HL-60/S4 treated with phorbol 12-myristate 13-acetate at 8.2 ng/mL for 4 days and 3 days (cell line): ENCODE measurements around the gene TNIK.

Experiments used
- in situ Hi-C: fragments of 300-500 bp; cut with MboI; formaldehyde crosslinking; loops from 2 replicates; pipeline ENCODE4 v1.15.0; 2022; ENCODE audit warnings: low sequenced_read_pairs

Gene TNIK

DNA sequence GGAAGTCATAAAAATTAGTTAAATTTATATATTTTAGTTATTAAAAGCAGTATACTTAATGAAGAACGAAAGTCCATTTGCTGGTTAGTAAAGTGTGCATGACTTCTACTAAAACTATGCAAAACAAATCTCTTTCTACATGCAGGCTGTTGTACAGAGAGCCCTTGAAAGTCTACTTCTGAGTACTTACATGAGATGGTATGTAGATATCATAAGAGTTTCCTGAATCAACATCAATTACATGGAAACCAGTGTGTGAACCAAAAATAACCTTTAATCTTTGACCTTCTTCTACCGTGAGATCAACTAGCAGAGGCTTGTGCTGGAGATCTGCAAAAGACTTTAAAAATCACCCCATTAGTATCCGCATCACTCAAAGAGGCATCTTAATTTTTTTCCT lies 391.5 kb downstream of the TNIK start:
- in situ Hi-C loops = no loop called here

DNA sequence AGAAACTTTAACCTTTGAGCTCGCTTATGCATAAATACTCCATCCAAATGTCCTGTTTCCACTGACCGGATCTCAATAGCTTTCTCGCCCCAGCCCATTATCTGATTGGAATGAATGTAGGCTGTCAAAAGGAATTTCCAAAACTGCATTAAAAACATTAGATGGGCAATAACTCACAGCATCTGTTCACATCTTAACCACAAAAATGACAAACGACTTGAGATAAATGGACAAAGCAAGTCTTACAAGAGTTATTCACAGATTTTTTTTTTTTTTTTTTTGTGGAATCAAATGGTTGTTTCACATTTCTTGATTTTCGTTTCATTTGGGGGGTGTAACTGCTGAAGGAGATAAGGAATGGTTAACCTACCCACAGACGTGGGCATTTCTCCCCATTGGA lies 394.0 kb downstream of the TNIK start:
- in situ Hi-C loops = no loop called here

DNA sequence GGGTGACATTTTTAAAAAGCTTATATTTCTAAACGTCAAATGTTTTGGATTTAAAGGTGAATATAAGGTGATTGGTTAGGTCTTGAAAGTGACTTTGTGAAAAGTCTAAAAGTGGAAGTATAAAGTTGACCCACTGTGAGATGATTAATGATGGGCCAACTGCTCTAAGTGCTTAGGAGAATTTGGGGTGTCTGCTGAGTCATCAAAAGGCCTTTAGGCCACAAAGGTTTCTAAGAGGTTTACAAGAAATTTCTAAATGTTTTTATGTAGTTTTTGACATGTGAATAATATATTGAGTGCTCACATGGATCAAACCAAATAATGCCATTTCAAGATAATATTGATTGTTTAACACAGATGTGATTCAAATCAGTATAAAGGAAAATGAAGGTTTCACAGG lies 394.5 kb downstream of the TNIK start:
- in situ Hi-C loops = no loop called here

DNA sequence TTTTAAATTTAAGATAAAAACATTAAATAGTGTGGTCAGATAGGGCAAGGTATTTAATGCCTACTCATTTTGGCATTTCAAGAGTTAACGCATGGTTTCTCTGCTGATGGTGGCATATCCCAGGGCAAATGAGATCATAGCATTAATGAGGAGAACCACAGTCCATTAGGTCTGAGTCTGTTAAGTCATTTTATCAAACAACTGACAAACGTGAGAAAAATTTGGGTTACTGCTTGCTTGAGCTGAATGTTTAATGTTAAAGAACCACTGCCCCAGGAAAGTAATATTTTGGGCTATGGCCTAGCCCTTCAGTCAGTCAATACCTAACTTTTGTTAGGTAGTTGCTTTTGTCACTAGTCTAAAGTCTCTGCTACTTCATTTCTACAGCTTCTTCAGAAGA lies 395.7 kb downstream of the TNIK start:
- in situ Hi-C loops = no loop called here

DNA sequence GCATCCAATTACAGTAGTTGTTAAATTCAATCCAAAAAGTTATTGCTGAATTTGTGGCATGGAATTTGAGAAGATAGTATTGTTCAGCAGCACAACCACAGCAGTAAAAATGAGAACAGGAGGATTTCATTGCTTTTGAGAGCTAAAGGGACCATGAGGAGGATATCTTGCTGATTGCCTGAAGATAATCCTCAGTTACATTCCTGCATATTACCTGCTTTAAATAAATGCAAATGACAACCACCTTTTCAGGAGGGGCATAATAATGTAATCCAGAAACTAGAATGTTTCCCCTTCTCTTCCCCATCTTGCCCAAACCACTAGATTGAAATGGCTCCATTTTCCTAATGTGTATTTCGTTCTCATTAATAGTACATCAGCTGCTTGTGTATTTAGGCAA lies 398.5 kb downstream of the TNIK start:
- in situ Hi-C loops = no loop called here

DNA sequence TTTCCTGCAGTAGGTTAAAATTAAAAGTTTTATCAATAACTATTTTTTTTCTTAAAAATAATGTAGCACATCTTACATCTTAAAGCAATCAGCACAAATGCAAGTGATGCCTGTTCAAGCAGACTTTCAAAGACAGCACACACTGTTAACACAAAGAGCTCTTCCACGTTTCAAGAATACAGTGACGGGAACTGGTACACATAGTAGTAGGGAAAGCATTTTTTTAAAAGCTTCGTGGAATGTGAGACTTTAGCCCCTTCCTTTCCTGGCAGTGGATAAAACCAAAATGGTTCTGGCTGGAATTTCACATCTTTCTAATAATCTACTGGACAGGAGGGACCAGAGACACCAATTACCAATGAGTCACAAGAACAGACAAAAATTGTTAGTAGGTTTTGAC lies 400.2 kb downstream of the TNIK start:
- in situ Hi-C loops = no loop called here

DNA sequence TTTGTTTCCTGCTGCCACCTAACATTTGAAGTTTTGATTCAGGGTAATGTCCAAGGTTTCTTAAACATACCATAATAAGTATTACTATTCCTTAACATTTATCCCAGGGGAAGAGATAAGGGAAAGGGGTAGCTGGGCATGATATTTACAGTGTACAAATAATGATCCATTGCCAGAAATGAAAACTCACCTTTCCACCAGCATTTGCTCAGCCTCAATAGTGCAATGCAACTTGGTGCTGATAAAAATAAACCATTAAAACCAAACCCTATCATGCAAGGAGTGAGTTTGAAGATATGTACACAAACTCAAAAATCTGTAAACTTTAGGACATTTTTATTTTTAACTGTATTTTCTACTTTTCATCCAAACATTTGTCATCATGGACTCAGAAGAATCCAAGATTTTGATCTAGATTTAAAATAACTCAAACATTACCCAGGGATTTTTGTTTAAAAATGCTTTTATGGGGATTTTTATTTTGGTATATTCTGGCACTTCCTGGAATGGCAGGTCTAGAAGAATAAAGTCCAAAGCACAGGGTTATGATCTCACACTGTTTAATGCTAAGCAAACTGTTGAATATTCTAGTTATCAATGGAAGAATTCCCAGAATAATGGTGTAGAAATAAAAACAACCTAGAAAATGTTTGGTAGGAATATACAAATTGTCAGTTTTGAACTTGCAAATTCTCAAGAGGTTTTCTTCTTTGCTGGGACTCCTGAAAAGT lies 401.2 kb downstream of the TNIK start:
- in situ Hi-C loops = no loop called here

DNA sequence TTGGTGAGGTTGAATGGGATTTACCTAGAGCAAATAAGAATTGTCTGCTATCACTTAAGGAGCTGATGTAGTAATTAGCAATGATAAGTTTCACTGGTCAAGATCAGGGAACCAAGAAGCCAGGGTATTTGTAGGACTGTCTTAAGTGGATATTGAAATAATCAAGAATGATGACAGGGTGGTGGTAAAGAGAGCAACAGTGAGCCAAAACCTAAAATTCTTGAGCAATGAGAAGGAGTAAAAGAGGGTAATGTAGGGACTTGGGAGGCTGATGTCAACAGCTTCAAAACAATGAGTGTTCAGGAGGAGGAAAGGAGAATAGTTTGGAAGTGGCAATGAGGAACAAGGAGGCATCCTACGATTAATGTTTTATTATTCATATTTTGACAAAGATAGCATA lies 402.1 kb downstream of the TNIK start:
- in situ Hi-C loops = no loop called here

DNA sequence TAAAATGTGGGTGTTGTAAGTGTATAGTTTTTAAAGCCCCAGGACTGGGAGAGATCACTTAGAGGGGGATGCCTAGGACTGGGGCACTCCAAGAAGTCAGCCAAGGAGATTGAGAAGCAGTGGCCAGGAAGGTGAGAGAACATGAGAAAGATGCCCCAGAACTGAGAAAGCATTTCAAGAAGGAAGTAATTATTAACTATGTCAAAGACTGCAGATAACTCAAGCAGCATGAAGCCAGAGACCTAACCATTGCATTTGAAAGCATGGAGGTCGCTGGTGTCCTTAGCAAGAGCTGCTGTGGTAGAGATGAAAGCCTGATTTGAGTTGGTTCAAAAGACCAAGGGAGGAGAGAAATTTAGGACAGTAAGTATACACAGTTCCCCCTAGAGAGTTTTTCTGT lies 403.1 kb downstream of the TNIK start:
- in situ Hi-C loops = no loop called here

DNA sequence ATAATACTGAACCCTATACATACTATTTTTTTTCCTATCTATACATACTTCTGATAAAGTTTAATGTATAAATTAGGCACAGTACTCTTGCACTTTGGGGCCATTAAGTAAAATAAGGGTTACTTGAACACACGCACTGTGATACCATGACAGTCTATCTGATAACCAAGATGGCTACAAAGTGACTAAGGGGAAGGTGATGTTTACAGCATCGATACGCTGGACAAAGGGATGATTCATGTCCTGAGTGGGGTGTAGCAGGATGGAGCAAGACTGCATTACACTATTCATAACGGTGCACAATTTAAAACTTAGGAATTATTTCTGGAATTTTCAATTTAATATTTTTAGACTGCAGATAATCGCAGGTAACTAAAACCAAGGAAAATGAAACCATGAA lies 403.7 kb downstream of the TNIK start:
- in situ Hi-C loops = no loop called here

DNA sequence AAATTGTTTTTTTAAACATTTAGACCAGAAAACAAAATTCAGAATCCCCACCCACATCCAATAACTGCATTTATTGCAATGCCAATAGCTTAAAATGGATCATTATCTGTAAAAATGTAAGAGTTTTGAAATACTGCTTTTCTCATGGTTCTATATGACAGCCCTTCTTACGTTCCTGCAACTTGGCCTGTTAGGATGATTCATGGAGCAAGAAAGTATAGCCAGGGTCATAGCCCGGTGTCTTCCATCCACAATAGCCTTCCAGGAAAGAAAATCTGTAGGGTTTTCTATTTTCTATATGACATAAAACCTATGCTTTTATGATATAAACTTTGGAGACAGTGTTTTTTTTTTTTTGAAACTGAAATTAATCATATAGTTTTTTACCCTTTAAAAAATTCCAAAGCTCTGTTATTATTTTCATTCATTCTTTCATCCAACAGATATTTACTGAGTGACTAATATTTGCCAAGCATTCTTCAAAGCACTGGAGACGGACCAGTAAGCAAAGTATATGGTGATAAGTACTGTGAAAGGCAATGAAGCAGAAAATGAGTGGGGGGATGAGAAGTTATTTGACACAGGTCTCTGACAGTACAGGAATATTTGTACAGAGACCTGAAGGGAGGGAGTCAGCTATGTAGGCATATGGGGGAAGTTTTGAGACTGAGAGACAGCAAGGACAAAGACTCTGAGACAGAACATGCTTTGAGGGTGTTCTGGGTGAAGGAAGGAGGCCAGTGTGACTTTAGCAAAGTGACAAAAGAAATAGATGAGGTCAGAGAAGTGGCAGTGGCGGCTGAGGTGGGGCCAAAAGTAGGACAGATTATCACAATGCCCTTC lies 404.6 kb downstream of the TNIK start:
- in situ Hi-C loops = no loop called here

DNA sequence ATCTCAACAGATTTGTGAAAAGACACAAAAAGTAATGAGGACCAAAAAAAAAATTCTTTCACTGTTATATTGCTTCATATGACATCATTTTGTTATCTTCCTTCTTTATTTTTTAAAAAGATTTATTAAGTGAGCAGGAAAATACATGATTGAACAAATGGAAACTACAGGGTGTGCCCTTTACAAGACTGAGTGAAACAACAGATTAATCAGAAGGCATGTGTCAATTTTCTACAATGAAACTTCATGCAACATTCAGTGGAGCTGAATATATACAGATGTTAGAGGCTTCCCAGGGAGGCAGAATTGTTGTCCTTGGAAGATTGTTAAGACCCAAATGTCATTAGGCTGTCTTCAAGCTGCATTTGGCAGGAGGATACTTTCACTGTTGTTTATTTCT lies 405.3 kb downstream of the TNIK start:
- in situ Hi-C loops = no loop called here

DNA sequence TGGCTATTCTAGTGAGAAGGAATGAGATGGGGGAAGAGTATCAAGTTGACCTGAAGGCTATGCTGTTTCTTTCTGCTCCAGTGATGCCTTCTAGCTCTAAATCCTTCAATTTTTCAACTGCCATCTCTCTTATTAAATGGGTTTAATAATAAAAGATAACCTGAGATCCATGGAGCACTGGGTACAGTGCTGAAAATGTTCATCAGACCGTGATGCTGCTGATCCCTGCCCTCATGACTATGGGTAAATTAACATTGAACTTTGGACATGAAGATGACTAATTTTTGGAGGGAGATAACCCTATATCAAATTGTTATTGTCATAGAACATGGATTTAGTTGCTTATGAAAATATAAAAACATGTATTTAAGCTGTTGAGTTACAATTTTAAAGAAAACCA lies 406.0 kb downstream of the TNIK start:
- in situ Hi-C loops = no loop called here

DNA sequence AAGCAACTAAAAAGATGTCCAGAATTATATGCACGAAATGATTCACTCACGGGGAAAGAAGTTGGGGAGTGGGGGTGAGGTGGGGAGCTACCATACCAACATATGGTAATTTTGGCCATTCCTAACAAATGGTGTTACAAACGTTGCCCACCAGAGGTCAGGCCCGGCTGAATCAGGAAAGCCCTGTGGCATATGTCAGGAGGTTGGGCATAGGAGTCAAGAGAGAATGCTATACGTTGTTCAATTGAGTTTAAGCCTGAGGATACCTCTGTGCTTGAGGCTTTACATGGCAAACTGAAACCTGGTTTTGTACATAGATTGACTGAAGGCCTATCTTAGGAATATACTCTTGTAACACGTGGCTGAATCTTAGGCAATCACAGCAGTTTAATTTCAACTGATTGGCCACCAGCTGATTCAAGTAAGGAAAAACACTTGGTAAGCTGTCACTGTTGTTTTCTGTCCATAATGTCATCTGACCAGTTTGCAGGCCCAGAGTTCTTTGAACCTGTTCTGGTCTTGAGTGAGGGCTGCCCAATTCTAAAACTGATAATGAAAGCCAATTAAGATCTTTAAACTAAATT lies 410.3 kb downstream of the TNIK start:
- in situ Hi-C loops = no loop called here

DNA sequence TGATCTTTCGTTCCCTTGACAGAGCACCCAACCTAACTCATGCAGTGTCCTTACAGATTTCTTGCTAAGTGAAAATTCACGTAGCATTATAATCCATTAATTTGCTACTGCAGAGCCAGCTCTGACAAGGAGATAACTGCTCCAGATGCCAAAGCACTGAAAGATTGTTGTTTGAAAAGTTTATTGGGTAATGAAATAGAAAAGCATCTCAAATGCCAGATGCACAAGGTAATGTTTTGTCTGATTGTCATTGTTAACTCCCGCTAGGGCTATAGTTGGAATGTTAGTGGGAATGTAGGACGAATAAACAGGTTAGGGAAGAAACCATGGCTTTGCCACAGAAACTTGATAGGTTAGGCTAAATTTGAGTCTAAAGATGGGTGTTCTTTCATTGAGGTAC lies 413.4 kb downstream of the TNIK start:
- in situ Hi-C loops = no loop called here

DNA sequence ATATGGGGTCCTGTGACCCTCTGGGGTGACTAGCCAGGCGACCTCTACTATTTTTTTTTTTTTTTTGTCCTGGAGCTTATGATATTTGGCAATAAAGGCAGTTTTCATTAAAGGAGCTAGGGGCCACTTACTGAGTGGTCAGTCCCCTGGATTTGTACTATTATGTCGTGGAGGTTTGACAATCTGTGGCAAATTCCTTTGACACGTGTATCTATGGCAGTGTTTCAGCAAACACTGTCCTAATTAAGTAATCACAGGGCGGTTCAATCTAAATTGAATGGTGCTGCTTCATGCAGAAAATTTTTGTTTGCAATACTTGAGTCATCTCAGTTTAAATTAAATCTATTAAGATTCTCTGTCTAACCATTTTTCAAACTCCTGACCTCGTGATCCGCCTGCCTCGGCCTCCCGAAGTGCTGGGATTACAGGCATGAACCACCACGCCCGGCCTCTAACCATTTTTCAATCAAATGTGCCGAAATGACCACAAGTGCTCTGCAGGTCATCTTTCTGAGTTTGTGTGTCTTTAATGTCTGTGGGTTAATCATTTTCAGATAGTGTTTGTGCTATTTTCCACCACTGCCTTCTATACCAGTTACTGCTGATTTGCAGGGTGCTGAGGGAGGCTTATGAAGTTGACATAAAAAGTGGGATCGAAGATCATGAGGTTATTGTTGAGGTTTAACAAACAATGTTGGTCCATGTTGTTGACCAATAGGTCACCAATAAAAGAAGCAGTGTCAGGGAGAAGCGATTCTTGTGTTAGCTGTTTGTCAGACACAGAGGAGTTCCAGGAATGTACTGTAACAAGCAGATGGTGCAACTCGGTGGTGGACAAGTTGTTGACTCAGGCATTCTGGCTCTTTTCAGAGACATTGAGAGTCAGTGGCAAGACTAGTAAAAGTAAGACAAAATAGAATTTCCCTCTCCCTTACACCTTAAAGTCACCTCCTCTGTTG lies 415.1 kb downstream of the TNIK start:
- in situ Hi-C loops = no loop called here

DNA sequence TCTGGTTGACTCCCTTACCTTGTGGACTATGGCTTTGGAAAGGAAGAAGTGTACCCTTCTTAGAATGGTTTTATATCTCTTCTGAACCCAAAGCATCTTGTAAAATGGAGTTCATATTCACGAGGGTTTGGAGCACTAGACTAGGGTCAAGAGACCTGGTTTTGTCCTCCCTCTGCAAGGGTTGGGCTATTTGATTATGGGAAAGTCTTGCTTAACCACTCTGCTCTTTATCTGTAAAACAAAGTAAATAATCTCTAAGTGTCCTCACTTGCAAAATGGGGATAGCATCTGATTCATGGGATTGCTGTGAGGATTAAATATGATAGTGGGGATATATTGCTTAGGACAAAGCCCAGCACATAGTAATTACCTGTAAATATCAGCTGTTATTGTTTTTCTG lies 415.8 kb downstream of the TNIK start:
- in situ Hi-C loops = no loop called here

DNA sequence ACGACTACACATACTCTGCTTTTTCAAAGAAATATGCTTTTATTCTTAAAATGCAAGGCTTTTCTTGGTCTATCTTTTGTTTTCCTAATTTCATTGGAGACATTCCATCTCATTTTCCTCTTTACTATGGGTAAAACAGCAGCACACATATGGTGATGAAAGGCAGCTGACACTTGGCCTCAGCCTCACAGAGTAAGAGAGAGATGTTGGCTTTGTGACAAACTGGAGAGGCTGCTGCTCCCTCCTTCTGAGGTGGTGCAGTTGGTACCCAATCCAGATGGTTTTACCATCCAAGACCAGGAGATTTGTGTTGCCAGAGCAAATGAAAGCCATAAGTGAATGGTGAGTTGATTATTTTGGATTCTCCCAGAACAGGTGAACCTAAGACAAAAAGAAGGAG lies 420.5 kb downstream of the TNIK start:
- in situ Hi-C loops = no loop called here

DNA sequence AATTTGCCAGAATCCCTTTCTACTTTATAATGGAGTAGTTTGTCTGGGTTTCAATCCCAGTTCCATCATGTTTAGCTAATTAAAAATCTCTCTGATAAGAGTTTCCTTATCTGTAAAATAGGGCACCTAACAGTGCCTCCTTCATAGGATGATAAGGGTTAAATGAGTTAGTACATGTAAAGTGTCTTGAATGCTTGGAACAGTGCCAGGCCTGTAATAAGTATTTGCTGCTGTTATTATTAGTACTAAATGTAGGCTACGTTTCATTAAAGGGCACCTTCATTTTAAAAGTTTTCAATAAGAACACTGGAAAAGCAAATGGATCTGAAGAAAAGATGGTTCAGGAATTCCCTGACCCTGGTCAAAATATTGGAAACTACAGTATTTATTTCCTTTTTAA lies 421.9 kb downstream of the TNIK start:
- in situ Hi-C loops = no loop called here

DNA sequence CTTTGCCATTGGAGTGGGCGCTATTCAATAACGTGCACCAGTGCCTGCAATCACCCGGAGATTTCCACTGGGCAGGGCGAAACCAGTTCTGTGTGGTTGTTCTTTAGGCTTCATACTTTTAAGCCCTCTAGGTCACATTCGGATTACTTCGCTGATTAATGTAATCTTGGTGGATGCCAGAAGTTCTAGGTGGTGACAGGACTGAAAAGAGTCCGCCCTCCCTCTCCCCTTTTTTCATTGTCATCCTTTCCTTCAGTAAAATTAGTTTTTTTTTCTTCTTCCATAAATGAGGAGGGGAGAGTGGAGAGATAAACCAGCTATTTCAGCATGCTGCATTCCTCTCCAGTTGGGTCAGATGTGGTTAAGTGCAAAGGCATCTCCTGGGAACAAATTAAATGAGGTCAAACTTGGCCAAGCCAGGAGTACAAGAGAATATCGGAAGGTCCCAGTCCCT lies 431.4 kb downstream of the TNIK start:
- in situ Hi-C loops = no loop called here
